Activated CD4-positive, alpha-beta T cell treated with anti-CD3 and anti-CD28 coated beads, Interleukin-2, amount 10 ng/mL, durations not matched to agents 24 days and 14 days (primary cell): ENCODE measurements around the gene BMPR1B. TPM values are rescaled to one million over a fixed set of nuclear protein-coding genes. Genes with fewer than 3 reads are reported as not detected.
"Not testable (repeated sequence)": the region's sequence is repeated elsewhere in the genome, so short reads cannot be mapped to it uniquely, and the experiment has no call there.

ENCODE experiments used
- DNase-seq: peaks from one replicate; pipeline ENCODE4 v3.0.0; 2022
- H3K27ac Mint-ChIP-seq: one replicate; pipeline ENCODE4 v1.8.0; 2022; ENCODE audit warnings: mild to moderate bottlenecking, mixed read lengths
- H3K27me3 Mint-ChIP-seq: one replicate; pipeline ENCODE4 v1.8.0; 2022; ENCODE audit warnings: mixed read lengths
- H3K36me3 Mint-ChIP-seq: one replicate; pipeline ENCODE4 v1.8.0; 2022; ENCODE audit warnings: low read depth, mild to moderate bottlenecking, mixed read lengths
- H3K4me1 Mint-ChIP-seq: one replicate; pipeline ENCODE4 v1.8.0; 2021; ENCODE audit warnings: mixed read lengths
- H3K4me3 Mint-ChIP-seq: one replicate; pipeline ENCODE4 v1.8.0; 2022; ENCODE audit warnings: mild to moderate bottlenecking, moderate library complexity, mixed read lengths
- H3K9me3 Mint-ChIP-seq: one replicate; pipeline ENCODE4 v1.8.0; 2021; ENCODE audit warnings: mixed read lengths
- intact Hi-C: fragments of 100-400 bp; cut with micrococcal nuclease; formaldehyde crosslinking; loops from one replicate; pipeline ENCODE4 v1.15.1; 2023
- total RNA-seq: library from RNA; stranded (reverse); gene quantifications from 2 replicates; pipeline ENCODE4 v1.2.3, GENCODE V29; 2022

BMPR1B gene
- total RNA-seq, 1 donor from 2014 or later = not detected

DNA sequence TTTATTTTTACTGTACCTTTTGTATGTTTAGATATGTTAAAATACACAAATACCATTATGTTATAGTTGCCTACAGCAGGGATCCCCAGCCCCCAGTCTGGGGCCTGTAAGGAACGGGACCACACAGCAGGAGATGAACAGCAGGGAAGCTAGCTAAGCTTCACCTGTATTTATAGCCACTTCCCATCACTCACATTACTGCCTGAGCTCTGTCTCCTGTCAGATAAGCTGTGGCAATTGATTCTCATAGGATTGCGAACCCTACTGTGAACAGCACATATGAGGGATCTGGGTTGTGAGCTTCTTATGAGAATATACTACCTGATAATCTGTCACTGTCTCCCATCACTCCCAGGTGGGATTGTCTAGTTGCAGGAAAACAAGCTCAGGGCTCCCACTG is 73.9 kb downstream of the BMPR1B start:
- Mint-ChIP-seq H3K9me3 (no peaks in the 10 kb centered on the region), H3K4me1 (no peaks in the 10 kb centered on the region), H3K27ac (no peak overlapping the region), H3K36me3 (no peaks in the 10 kb centered on the region), H3K4me3 (no peak overlapping the region), H3K27me3 (no peaks in the 10 kb centered on the region)
- DNase-seq = no peak
- intact Hi-C loops = no loop called here

- DNase-seq, H3K9me3 Mint-ChIP-seq, intact Hi-C loops: not testable (repeated sequence)
These were observed 74.6 kb downstream of the BMPR1B start for GRCh38 chr4:94832329-94832728.

DNA sequence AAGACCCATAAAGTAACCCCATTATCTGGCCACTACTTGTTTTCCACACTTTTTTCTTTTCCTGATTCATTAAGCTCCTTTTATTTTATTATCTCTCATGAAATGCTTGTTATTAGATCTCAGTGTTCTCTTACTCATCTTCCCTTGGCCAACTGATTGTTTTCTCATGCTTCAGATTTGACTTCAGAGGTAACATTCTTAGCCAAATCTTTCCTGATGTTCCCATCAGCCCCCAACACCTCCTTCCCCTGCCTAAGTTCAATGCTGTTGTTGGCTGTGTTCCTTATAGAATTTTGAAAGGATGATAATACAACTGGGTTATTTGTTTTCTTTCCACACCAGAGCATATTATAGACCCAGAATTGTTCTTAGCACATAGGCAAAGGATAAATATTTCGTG is 75.6 kb downstream of the BMPR1B start:
- Mint-ChIP-seq H3K9me3 (no peaks in the 10 kb centered on the region), H3K4me3 (no peak overlapping the region), H3K4me1 (no peaks in the 10 kb centered on the region), H3K27ac (no peak overlapping the region), H3K36me3 (no peaks in the 10 kb centered on the region), H3K27me3 (no peaks in the 10 kb centered on the region)
- intact Hi-C loops = no loop called here
- DNase-seq = no peak

More at GRCh38 chr4:94832329-94832728, 74.6 kb downstream of the BMPR1B start:
- not testable (repeated sequence) for H3K4me1 Mint-ChIP-seq, H3K4me3 Mint-ChIP-seq, H3K36me3 Mint-ChIP-seq, H3K27me3 Mint-ChIP-seq, H3K27ac Mint-ChIP-seq

GRCh38 chr4:94834501-94834900 is 76.7 kb downstream of the BMPR1B start:
- no peak overlapping the region for H3K27ac Mint-ChIP-seq
- no peak for DNase-seq

GRCh38 chr4:94841166-94841863 is 83.6 kb downstream of the BMPR1B start:
- H3K27me3 Mint-ChIP-seq = not testable (repeated sequence)

More at GRCh38 chr4:94834501-94834900, 76.7 kb downstream of the BMPR1B start:
- Mint-ChIP-seq H3K9me3 (no peaks in the 10 kb centered on the region), H3K4me1 (no peaks in the 10 kb centered on the region), H3K4me3 (no peak overlapping the region), H3K36me3 (no peaks in the 10 kb centered on the region), H3K27me3 (no peaks in the 10 kb centered on the region)
- intact Hi-C loops = no loop called here

GRCh38 chr4:94841864-94842221 is 84.1 kb downstream of the BMPR1B start:
- no peak for DNase-seq
- Mint-ChIP-seq H3K36me3 (no peaks in the 10 kb centered on the region), H3K4me3 (no peak overlapping the region), H3K27ac (no peak overlapping the region), H3K4me1 (no peaks in the 10 kb centered on the region), H3K9me3 (no peaks in the 10 kb centered on the region), H3K27me3 (no peaks in the 10 kb centered on the region)
- intact Hi-C loops = no loop called here

More at GRCh38 chr4:94841166-94841863, 83.6 kb downstream of the BMPR1B start:
- H3K9me3 Mint-ChIP-seq, H3K4me3 Mint-ChIP-seq, intact Hi-C loops, H3K4me1 Mint-ChIP-seq, H3K27ac Mint-ChIP-seq, DNase-seq, H3K36me3 Mint-ChIP-seq: not testable (repeated sequence)

- intact Hi-C loops = no loop called here
- Mint-ChIP-seq H3K27ac (no peak overlapping the region), H3K4me3 (no peak overlapping the region), H3K36me3 (no peaks in the 10 kb centered on the region), H3K4me1 (no peaks in the 10 kb centered on the region), H3K9me3 (no peaks in the 10 kb centered on the region), H3K27me3 (no peaks in the 10 kb centered on the region)
- no peak for DNase-seq
These were observed 85.5 kb downstream of the BMPR1B start for GRCh38 chr4:94843216-94843615.

DNA sequence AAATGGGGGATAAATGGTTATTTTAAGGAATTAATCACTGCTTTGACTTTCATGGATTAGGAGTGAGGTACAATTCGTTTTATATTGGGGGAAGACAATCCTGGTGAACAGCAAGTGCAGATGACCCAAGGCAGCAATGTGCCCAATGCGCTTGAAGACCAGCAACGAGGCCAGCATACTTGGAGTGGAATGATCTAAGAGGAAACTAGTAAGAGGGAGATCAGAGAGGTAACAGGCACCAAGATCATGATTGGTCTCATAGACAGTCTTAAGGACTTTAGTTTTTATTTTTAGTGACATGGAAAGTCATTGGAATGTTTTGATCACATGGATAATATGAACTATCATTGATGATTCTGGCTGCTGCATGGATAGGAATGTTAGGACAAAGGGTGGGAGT is 90.6 kb downstream of the BMPR1B start:
- Mint-ChIP-seq H3K27me3 (no peaks in the 10 kb centered on the region), H3K4me1 (no peaks in the 10 kb centered on the region), H3K27ac (no peak overlapping the region), H3K4me3 (no peak overlapping the region), H3K9me3 (no peaks in the 10 kb centered on the region), H3K36me3 (no peaks in the 10 kb centered on the region)
- intact Hi-C loops = no loop called here
- no peak for DNase-seq

- intact Hi-C loops = no loop called here
These were observed 92.1 kb downstream of the BMPR1B start for GRCh38 chr4:94849901-94850300.

DNA sequence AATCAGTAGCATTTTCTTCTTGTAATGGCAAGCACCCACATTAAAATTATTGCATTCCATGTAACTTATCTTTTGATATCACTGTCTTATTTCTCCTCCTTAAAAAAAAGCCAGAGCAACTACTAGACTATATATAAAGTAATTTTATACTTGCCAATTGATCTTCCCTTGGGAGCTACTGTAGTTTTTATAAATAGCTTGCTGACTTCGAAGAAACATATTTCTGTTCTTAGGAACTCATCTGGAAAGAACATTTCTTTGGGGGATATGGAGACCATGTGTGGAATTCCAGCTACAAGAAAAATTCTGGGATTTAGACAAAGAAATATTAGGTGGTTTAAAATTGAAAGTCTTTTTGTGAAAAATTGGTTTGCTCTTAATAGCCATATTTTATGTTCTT is 94.9 kb downstream of the BMPR1B start:
- no peak overlapping the region for H3K27ac Mint-ChIP-seq
- H3K4me1 Mint-ChIP-seq = no peaks in the 10 kb centered on the region
- no peak for DNase-seq
- no peaks in the 10 kb centered on the region for H3K36me3 Mint-ChIP-seq
- no peaks in the 10 kb centered on the region for H3K27me3 Mint-ChIP-seq
- intact Hi-C loops = no loop called here
- no peak overlapping the region for H3K4me3 Mint-ChIP-seq
- no peaks in the 10 kb centered on the region for H3K9me3 Mint-ChIP-seq

More at GRCh38 chr4:94849901-94850300, 92.1 kb downstream of the BMPR1B start:
- Mint-ChIP-seq H3K4me1 (no peaks in the 10 kb centered on the region), H3K4me3 (no peak overlapping the region), H3K36me3 (no peaks in the 10 kb centered on the region), H3K27me3 (no peaks in the 10 kb centered on the region), H3K9me3 (no peaks in the 10 kb centered on the region), H3K27ac (no peak overlapping the region)
- no peak for DNase-seq

GRCh38 chr4:94856030-94856429 is 98.3 kb downstream of the BMPR1B start:
- no peak overlapping the region for H3K27ac Mint-ChIP-seq
- no peaks in the 10 kb centered on the region for H3K27me3 Mint-ChIP-seq
- intact Hi-C loops = no loop called here

DNA sequence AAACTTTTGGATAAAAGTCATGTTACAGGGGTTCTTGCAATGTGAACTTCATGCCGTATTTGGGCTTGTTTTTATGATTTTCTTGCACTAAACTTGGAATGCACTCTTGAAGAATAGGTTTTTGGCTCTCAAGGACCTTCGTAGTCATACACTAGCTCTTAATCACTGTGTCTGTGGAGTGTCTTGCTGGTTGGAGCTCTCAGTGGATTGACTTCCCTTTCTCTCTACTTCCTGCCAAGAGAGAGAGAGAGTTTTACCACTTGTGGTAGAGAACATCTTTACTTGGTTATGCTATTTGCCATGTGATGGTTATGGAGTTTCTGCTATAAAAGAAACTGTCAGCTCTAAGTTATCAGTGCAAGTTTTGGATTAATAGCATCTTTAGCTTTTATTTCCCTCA is 112.4 kb downstream of the BMPR1B start:
- intact Hi-C loops = no loop called here
- no peak overlapping the region for H3K4me3 Mint-ChIP-seq
- no peaks in the 10 kb centered on the region for H3K9me3 Mint-ChIP-seq
- no peaks in the 10 kb centered on the region for H3K4me1 Mint-ChIP-seq
- no peak for DNase-seq
- H3K27ac Mint-ChIP-seq = no peak overlapping the region
- H3K27me3 Mint-ChIP-seq = no peaks in the 10 kb centered on the region
- H3K36me3 Mint-ChIP-seq = no peaks in the 10 kb centered on the region

More at GRCh38 chr4:94856030-94856429, 98.3 kb downstream of the BMPR1B start:
- no peaks in the 10 kb centered on the region for H3K9me3 Mint-ChIP-seq
- no peak for DNase-seq
- H3K36me3 Mint-ChIP-seq = no peaks in the 10 kb centered on the region
- no peak overlapping the region for H3K4me3 Mint-ChIP-seq
- H3K4me1 Mint-ChIP-seq = no peaks in the 10 kb centered on the region

- Mint-ChIP-seq H3K9me3 (no peaks in the 10 kb centered on the region), H3K36me3 (no peaks in the 10 kb centered on the region), H3K27me3 (no peaks in the 10 kb centered on the region), H3K4me1 (no peaks in the 10 kb centered on the region), H3K4me3 (no peak overlapping the region), H3K27ac (no peak overlapping the region)
- intact Hi-C loops = no loop called here
- no peak for DNase-seq
These were observed 114.0 kb downstream of the BMPR1B start for GRCh38 chr4:94871644-94872305.

DNA sequence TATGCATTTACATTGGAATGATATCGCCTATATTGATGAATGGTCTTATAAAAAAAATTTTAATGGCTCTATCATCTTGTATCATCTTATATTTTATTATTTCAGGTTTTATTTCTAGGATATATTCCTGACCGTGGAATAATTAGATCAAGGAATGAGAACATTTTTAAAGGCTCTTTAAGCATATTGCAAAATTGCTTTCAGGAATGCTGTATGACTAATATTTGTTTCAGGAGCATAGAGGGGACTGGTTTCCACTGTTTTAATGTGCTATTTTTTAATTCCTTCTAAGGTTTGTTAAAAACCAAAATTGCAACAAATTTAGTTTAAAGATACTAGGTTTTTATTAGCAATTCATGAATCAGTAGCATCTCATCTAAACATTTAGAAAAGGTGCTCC is 120.2 kb downstream of the BMPR1B start:
- H3K4me3 Mint-ChIP-seq = no peak overlapping the region
- intact Hi-C loops = no loop called here
- no peaks in the 10 kb centered on the region for H3K9me3 Mint-ChIP-seq
- H3K27me3 Mint-ChIP-seq = no peaks in the 10 kb centered on the region
- H3K27ac Mint-ChIP-seq = no peak overlapping the region
- no peaks in the 10 kb centered on the region for H3K4me1 Mint-ChIP-seq
- DNase-seq = no peak
- H3K36me3 Mint-ChIP-seq = no peaks in the 10 kb centered on the region

DNA sequence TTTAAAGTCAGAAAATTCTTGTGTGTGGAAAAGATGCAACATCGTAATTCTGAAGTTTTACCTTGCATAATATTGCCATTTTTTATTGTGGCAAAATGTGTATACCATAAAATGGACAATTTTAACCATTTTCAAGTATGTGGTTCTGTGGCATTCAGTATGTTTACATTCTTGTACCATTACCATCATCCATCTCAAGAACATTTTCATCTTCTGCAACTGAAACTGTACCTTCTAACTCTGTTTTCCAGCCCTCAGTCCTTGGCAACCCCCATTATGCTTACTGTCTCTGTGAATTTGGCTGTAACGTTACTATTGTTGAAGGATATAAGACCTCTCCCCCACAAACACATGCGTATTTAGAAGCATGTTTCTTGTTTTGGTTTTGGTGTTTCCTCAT is 123.2 kb downstream of the BMPR1B start:
- DNase-seq = no peak
- H3K4me3 Mint-ChIP-seq = no peak overlapping the region
- no peaks in the 10 kb centered on the region for H3K4me1 Mint-ChIP-seq
- no peaks in the 10 kb centered on the region for H3K36me3 Mint-ChIP-seq
- no peaks in the 10 kb centered on the region for H3K27me3 Mint-ChIP-seq
- H3K9me3 Mint-ChIP-seq = no peaks in the 10 kb centered on the region
- intact Hi-C loops = no loop called here
- H3K27ac Mint-ChIP-seq = no peak overlapping the region
